DMS 273 (cell line): ENCODE results near the gene IGFALS.

Experiments
- DNase-seq: peaks from one replicate; lab custom pipeline; 2025; ENCODE audit not compliant: unreplicated experiment; lab: John Stamatoyannopoulos, UW

Gene IGFALS

DNA sequence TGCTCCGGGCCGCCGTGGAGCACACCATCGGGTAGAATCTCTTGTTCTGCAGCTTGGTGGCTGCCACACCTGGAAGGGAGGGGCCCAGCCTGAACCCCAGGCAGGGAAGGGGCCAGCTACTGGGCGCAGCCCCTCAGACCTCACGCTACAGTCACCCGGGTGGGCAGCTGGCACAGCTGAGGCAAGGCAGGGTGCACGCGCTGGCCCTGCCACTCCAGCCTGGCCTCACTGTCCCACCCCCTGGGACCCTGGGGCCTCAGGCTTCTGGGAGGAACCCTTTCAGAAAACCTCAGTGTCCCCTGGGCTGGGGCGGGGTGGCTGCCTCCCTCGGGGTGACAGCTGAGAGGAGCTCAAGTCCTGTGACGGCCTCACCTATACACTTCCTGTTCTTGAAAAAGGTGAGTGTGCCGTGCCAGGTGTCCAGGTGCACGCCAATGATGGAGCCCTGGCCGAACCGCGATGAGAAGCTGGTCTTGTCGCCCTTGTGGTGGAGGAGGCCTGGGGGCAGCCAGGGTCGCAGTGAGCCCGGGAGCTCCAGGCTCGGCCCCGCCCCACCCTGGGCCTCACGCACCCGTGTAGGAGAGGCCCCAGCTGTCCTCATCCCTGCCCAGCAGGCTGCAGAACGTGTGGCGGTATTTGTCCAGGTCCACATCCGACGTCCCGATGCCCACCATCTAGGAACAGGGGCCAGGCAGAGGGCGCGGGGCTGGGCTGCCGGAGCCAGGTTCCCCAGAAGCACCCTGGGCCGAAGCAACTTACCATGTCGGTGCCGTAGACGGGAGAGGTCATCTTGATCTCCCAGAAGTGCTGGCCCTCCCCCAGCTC is 15.9 kb downstream of the IGFALS start:
- DNase-seq, result no peak

DNA sequence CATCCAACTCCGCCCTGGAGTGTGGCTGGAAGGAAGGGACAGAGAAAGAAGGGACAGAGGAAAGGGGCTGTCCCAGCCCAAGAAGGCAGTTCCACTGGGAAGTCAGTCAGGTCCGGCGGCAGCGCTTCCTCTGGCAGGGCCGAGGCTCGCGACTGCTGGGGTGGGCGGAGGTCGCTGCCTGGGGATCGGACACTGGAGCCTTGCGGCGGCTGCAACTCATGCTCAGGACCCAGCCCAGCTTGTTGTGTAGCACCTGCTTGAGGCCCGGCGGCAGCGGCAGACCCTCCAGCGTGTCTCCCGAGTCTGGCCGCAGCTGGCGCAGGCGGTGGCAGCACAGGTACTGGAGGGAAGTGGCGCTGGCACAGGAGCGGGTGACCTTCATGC is 16.5 kb downstream of the IGFALS start:
- DNase-seq, result no peak

DNA sequence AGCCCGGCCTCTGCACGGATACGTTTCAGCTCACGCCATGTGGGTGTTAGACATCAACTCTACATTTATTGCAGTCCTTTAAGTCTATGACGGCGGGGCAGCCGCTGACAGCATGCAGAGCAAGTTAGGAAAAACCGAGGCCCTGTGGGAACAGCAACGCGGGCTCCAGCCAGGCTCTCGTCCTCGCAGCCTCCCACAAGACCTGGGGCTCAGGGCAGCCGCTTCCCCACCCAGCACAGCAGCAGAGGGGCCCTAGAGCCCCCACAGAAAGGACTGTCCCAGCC is 16.9 kb downstream of the IGFALS start:
- DNase-seq, result no peak

DNA sequence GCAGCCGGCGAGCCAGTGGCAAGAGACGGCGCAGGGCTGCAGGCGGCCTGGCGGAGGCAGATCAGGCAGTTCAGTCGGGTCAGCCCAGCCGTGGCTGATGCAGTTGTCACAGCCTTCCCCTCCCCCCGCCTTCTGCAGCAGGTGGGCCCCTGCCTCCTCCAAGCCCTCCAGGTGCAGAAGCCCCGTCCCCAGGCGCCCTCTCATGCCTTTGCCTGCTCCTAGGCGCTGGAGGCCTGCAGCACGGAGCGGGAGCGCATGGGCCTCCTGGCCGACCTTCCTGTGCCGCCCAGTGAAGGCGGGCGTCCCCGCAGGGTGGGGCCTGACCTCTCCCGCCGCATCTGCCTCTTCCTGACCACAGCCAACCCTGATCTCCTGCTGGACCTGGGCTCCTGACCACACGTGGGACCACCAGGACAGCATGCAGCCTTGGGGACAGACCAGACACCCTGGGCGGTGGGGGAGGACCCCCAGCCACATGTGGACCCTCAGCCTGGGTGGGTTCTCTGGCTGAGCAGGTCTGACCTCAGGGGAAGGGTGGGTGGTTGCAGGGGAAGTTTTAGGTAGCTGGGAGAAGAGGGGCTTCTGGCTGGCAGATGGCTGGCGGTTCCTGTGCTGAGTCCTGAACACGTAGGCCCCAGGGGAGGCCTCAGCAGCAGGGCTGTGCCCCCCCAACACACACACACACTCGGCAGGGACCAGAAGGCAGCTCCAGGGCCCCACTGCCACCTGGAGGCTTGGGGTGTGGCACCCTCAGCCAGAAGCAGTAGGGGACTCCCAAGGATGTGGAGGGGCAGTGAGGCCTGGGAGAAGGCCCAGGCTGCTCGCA is 17.4 kb downstream of the IGFALS start:
- DNase-seq, result peak; percentile 45

DNA sequence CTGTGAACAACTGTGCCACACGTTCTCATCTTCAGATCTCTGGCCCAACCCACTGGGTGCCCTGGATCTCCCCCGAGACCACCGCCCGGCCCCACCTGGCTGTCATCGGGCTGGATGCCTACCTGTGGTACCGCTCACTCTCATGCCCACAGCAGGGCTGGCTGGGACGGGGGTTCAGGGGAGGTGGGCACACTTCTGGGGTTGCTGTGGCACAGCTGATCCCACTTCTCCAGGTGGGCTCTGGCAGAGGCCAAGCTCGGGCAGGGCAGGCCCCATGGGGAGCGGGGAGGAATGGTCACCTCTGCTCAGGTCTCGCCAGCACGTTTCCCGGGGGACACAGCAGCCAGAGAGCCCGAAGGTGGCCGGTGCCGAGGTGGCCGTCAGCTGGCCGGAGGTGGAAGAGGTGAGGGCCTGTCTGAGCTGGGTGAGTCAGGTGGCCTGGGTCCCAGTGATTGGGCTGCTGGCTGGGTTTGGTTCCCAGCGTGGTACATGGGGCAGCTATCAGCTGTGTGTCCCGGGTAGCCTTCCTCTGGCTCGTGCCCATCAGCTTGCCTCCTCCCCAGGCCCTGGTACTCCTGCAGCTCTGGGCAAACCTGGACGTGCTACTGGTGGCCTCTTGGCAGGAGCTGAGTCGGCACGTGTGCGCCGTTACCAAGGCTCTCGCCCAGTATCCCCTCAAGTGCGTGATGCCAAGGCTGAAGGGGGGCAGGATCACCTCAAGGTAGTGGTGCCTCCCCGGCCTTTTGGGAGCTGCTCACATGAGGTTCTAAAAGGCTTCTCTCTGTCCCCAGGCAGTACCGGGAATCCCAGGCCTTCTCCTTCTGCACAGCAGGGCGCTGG is 18.3 kb downstream of the IGFALS start:
- no peak for DNase-seq

DNA sequence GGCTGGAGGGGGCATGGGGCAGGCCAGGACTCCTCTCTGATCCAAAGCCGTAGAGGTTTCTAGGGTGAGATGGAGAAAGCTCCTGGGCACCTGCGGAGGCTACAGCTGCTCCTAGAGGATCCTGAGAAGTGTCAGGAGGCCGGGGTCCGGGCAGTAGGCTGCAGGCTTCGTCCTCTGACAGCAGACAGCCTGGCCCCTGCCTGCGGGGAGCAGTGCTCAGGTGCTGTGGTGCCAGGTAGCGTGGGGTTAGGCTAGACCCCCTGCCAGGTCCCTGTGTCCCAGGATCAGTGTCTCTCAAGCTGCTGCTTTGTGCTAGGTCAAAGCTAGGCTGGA is 19.1 kb downstream of the IGFALS start:
- DNase-seq, result no peak

DNA sequence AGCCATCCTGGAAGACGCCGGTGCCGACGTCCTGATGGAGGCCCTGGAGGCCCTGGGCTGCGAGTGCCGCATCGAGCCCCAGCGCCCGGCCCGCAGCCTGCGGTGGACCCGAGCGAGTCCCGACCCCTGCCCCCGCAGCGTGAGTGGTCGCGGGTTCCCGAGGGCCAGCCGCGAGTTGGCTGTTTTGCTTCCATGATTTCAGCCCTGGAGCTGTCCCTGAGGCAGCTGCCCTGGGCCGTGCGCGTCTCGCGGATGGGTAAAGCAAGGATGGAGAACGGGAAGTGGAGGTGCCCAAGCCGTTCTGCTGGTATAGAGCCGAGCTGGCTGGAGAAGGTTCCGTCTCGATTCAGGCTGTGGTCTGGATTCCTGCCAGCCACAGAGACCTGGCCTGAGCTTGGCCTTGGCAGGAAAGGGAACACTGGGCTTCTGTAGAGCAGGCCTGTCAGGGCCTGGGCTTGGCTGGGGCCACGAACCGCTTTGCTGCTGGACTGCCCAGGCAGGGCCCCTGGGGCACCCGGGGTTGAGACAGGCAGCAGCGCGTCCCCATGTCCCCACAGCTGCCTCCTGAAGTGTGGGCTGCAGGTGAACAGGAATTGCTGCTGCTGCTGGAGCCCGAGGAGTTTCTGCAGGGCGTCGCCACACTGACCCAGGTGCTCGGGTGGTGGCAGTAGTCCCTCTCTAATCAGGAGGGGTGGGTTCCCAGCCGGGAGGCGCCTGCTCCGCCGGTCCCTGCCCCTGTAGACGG is 19.6 kb downstream of the IGFALS start:
- peak; percentile 56 for DNase-seq

DNA sequence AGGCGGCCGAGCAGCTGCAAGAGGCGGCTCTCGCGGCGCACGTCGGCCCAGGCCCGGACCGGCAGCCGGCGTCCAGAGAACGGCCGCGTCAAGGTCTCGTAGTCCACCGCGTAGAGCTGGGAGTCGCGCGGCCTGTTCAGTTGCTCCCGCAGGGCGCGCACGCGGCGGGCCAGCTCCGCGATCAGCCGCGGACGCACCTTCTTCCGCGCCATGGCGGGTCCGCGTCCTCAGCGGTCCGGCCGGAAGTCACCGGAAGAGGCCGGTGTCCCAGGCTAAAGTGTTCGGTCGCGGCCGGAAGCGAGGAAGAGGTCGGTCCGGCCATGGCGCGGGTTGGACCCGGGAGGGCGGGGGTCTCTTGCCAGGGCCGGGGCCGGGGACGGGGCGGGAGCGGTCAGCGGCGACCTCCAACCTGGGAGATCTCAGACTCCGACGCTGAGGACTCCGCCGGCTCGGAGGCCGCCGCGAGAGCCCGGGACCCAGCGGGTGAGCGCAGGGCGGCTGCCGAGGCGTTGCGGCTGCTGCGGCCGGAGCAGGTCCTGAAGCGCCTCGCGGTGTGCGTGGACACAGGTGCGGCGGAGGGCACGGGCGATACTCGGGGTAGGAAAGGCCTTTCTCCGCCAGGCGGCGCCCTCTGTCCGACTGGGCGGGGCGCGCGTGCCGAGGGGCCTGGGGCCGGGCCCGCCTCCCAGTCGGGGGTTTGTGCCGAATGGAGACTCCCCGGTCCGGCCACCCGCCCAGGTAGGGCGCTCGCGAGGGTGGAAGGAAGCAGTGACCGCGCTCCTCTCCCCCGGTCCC is 20.4 kb downstream of the IGFALS start, which contains the start of gene MRPS34:
MRPS34 (minus strand) TSS at position 227 of the 795 bp plus-strand sequence; CDS start at position 212, 15 bp downstream.
- DNase-seq, result peak; percentile 96

DNA sequence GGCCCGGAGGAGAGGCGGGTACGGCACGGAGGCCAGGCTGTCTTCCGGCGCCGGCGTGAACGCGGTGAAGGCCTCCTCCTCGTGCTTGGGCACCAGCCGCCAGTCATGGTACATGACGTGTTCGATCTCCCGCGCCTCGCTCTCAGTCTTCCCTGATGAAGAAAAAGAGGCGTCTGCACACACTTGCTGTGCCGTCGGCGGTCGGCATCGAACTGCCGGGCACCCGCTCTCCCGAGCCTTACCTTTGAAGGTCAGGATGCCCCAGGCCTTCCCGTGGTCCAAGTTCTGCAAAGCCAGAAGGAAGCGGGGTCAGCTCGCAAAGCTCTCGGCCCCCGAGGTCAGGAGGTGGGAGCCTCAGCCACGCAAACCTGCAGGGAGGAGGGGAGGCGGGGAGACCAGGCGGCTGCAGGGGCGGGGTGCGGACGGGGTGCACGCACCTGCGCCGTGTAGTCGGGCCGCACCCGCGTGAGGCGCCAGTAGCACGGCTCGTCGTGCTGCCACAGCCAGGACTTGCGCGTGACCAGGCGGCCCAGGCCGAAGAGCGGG is 21.1 kb downstream of the IGFALS start, which contains the start of gene EME2:
EME2 (plus strand) TSS at position 449 of the 546 bp plus-strand sequence. CDS start 418 bp downstream, outside the sequence.
- DNase-seq, result peak; percentile 77

DNA sequence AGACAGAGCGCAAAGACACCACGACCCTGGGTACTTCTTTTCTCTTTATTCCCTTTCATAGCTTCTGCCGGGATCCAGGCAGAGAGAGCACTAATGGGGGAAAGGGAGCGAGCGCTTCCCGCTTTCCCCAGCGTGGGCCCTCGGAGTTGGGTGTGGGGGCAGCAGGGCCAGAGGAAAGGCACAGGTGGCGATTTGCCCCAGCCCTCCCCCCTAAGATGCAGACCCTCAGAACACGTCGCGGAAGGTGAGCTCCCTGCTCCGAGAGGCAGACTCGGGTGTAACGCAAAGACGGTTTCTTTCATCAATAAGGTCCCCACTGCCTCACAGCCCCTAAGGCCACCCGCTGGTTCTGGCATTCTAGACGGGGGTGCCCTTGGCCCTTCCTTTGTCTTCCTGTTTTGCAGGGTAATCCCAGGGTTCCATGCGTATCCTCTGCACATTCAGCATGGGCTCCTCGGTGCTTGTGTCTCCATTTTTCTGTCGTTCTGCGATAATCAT is 21.6 kb downstream of the IGFALS start:
- DNase-seq, result peak; percentile 76

DNA sequence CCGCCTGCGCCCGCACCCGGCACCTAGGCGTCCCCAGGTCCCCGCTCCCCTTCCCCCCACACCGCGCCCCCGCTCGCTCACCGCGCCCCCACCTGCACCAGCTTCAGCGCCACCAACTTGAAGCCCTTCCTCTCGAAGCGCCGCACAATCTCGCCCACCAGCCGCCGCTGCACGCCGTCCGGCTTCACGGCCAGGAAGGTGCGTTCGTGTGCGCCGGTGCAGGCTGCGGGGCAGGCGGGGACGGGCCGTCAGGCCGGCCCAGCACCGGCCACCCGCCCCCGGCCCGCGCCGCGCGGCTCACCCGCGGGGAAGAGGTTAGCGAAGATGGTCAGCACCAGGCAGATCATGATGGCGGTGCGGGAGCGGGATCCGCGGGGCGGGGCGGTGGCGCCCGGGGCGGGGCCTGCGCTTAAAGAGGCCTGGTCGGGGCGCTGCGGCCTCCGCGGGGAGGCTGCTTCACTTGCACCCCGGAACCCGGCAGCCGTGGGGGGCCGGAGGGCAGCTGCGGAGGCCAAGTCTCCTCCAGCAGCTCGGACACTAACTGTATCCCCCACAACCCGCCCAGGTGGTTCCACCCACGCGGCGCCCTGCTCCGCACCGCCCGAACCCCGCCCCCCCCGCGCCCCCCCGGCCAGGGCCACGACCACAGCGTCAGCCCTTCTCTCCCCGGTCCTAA is 22.2 kb downstream of the IGFALS start, which contains the start of gene NME3:
NME3 (minus strand) TSS at position 356 of the 676 bp plus-strand sequence; CDS start at position 347, 9 bp downstream.
- DNase-seq, result peak; percentile 76

DNA sequence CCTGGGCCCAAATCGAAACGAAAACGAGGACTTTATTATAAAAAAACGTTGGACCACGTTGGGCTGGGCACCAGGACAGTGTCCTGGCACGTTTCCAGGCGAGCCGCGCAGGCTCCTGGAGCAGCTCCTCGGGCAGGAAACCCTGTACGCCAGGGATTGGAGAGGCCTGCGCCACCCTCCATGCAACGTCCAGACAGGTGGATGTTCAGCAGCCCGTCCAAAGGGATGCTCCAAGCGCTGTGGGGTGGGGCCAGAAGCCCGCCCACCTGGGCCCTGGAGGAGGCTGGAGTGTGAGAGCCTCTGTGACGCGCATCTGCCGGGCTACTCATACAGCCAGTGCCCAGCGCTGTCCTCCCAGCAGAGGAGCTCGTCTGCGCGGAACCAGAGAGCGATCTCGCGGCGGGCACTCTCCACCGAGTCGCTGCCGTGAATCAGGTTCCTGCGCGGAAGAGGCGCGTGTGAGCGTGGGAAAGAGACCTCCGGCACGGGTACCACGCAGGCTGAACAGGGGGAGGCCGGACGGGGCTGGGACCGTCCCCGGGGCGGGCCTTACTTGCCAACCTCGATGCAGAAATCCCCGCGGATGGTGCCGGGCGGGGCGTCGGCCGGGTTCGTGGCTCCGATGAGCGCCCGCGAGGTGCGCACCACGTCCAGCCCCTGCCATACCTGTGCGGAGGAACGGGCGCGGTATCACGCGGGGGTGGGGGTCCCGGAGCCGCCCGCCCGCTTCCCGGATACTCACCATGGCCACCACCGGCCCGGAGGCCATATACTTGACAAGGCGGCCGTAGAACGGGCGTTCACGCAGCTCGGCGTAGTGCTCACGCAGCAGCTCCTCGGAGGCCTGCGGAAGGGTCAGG is 22.9 kb downstream of the IGFALS start:
- peak; percentile 48 for DNase-seq

DNA sequence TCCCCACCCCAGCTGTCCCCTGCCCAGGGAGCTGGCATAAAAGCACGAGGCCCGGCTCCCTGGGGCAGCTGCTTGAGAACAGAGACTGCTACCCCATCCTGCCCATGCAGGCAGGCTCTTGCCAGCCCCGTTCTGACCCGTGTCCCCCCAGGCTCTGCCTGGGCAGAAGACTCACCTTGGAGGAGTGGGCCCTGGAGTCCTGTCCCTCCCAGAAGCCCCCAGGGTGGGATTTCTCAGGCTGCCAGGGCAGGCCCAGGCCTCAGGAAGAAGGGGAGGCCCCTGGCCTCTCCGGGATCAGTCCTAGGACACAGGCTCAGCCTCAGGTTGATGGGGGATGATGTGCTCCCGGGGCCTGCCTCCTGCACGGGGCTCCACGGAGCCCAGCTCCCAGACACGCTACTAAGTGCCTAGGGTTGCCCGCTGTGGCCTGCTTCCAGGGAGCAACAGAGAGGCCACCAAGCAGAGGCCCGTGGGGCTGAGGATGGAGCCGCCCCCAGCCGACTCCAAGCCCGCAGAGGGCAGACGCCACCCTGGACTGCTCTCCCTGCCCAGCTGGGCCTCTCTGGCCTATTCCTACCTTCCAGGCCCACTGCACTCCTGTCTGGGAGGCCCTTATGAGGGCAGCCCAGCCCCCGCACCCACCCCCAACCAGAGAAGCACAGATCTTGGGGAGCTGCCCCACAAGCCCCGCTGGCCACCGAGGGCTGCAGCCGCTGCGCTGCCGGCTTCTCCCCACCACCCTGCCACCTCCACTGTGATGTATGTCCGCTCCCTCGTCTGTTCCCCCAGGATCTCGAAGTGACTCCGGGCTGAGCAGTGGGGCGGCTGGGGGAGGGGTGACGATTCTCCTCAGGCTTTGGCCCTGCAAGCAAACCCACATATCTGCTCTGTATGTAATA is 23.9 kb downstream of the IGFALS start:
- DNase-seq, result no peak

DNA sequence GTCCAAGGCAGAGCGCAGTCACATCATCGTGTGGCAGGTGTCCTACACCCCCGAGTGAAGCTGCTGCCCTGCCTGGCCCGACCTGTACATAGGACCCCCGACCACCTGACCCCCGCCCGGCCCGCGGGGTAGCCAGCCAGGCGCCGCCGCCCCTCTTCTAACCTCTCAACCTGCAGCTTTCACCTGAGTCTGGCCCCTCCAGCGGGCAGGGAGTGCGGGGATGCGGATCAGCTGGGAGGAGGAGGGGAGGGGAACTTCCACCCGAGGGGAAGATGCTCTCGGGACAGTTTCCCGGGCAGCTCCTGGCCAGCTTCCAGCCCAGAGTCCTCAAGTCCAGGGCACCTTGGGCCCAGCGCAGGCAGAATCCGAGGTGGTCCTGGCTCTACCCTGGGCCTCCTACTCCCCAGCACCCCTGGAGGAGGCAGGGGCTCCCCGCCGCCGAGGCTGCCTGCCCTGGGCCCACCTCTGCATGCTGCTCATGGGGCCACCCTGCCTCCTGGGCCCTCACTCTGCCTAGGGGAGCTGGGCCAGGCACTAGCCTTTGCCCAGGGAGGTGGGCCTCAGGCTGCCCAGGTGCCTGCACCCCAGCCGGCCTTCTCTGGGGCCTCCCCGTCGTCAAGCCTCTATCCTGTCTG is 24.6 kb downstream of the IGFALS start:
- peak; percentile 57 for DNase-seq

DNA sequence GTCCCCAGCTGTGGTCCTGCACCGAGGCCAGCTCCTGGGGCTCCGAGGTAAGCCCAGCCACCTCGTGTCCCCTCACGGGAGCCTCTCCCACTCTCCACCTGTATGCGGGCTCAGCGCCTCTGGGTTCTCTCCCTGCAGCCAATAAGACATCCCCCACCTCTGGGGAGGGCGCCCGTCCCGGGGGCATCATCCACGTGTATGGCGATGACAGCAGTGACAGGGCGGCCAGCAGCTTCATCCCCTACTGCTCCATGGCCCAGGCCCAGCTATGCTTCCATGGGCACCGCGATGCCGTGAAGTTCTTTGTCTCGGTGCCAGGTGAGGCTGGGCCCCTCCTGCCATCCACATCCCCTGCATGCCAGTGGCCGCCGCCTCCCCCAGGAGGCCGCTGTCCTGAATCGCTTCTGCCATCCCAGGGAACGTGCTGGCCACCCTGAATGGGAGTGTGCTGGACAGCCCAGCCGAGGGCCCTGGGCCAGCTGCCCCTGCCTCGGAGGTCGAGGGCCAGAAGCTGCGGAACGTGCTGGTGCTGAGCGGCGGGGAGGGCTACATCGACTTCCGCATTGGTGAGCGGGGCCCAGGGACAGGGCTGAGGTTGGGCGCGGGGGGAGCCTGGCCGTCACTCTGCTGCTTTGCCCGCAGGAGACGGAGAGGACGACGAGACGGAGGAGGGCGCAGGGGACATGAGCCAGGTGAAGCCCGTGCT is 25.3 kb downstream of the IGFALS start:
- no peak for DNase-seq
